ENCODE data around the gene ITGAL.

DNA sequence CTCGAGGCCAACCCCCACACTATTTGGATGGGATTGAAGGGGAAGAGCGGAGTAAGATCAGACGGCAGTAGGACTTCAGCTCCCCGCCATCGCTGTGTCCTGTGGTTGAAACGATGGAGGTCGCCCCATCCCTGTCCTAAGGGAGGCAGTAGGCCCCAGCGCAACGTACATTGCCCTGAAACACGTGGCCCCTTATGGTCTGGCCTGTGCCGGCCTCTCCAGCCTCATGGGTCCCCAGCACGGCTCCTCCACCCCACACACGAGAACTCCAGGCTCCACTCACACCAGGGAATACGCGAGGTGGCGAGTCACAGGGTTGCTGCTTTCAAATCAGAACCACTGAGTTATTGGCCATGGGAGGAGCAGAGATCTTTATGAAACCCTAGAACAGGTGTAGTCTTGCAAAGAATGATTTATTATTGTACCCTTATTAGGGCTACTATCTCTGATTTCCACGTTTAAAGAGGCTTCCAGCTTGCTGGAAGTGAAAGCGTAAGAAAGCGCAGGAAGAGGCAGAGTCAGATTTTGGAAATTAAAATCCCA is 42.0 kb upstream of the ITGAL start:
- TF ChIP-seq POLR2A (IDR thresholded peaks at IDR 0.05; ENCODE audit: low read length) = no peak
- no peak for TF ChIP-seq GATA1 (IDR thresholded peaks at IDR 0.05; ENCODE audit: low read depth, low read length)
